Panc1 (cell line): ENCODE data around the gene PDS5A. TPM values are rescaled to one million over a fixed set of nuclear protein-coding genes. Genes with fewer than 3 reads are reported as not detected.

Source experiments
- ATAC-seq: fragments of 200-7000 bp; cut with Tn5 transposase; 2 replicates; pipeline ENCODE4 v1.9.1; 2020; ENCODE audit warnings: mild to moderate bottlenecking, moderate library complexity
- BruUV-seq: library from RNA; stranded (reverse); fragments of 400-500 nt; replicated peaks from 2 replicates; lab custom pipeline; 2021; lab: Mats Ljungman, UMichigan
- CTCF ChIA-PET: fragments of 300-600 bp; sonication (Branson Sonifier 250); formaldehyde crosslinking; loops from one replicate; lab custom pipeline; 2022; ENCODE audit warnings: antibody characterized with exemption; lab: Charles Lee
- POLR2A ChIA-PET: fragments of 300-600 bp; sonication (Branson Sonifier 250); formaldehyde crosslinking; loops from one replicate; lab custom pipeline; 2022; ENCODE audit warnings: antibody characterized with exemption; lab: Charles Lee
- DNase-seq: peaks from one replicate; pipeline ENCODE4 v3.0.0-alpha.2; 2010; ENCODE audit warnings: low read depth, low spot score
- H3K27ac ChIP-seq: 2 replicates; pipeline ENCODE4 v1.5.1; 2011; ENCODE audit warnings: mild to moderate bottlenecking, low read length, inconsistent platforms
- H3K27me3 ChIP-seq: fragments of 200-500 bp; sonication (Bioruptor generic); 2 replicates; pipeline ENCODE4 v1.6.0; 2014; ENCODE audit warnings: low read length, inconsistent platforms; ENCODE audit not compliant: control insufficient read depth, insufficient read depth
- H3K36me3 ChIP-seq: fragments of 200-500 bp; sonication (Bioruptor generic); 2 replicates; pipeline ENCODE4 v1.5.1; 2014; ENCODE audit warnings: inconsistent platforms, mild to moderate bottlenecking, low read length, moderate library complexity; ENCODE audit not compliant: control insufficient read depth, insufficient read depth
- H3K4me1 ChIP-seq: 2 replicates; pipeline ENCODE4 v1.5.1; 2011; ENCODE audit warnings: inconsistent platforms, mild to moderate bottlenecking, low read length, moderate library complexity; ENCODE audit not compliant: control insufficient read depth, insufficient read depth
- H3K4me3 ChIP-seq, 2 experiments: 2 replicates each; pipeline ENCODE4 v1.5.1; 2011 to 2012; ENCODE audit warnings: low read depth in 2 of 2, low read length in 2 of 2, mild to moderate bottlenecking in 2 of 2, inconsistent platforms in 1 of 2, moderate library complexity in 1 of 2
- H3K9me3 ChIP-seq: fragments of 200-500 bp; sonication (Bioruptor generic); 2 replicates; pipeline ENCODE4 v1.5.1; 2014; ENCODE audit warnings: low read depth, mild to moderate bottlenecking, inconsistent platforms, low read length, moderate library complexity; ENCODE audit not compliant: control insufficient read depth, insufficient read depth
- POLR2AphosphoS5 ChIP-seq: IDR thresholded peaks from 2 replicates; pipeline ENCODE4 v1.6.1; 2012; ENCODE audit warnings: mild to moderate bottlenecking, low read depth, low read length, moderate library complexity
- REST ChIP-seq, 2 experiments: IDR thresholded peaks; 2 replicates each; pipeline ENCODE4 v1.6.1; 2011 to 2012; ENCODE audit warnings: low read depth in 2 of 2, control low read depth in 1 of 2, low read length in 1 of 2, mild to moderate bottlenecking in 1 of 2, moderate library complexity in 1 of 2; ENCODE audit not compliant: insufficient read depth in 1 of 2
- SIN3A ChIP-seq: IDR thresholded peaks from 2 replicates; pipeline ENCODE4 v1.6.1; 2012; ENCODE audit warnings: low read depth, mild to moderate bottlenecking, low read length, moderate library complexity, borderline replicate concordance; ENCODE audit not compliant: insufficient read depth
- TCF7L2 ChIP-seq: IDR thresholded peaks from 2 replicates; pipeline ENCODE4 v1.6.1; 2011; ENCODE audit warnings: mild to moderate bottlenecking, low read depth, low read length, inconsistent platforms
- in situ Hi-C: cut with HindIII; loops from 2 replicates; pipeline ENCODE4 v1.10.0; 2016; ENCODE audit warnings: low sequenced_read_pairs, low pct_unique_long_range_greater_than_20kb
- intact Hi-C: fragments of 100-400 bp; cut with micrococcal nuclease; formaldehyde crosslinking; loops from one replicate; pipeline ENCODE4 v1.10.0; 2022; ENCODE audit not compliant: unreplicated experiment
- total RNA-seq: library from RNA; stranded (reverse); gene quantifications from one replicate; pipeline ENCODE4 v1.2.1, GENCODE V29; 2021; ENCODE audit not compliant: unreplicated experiment
- TF ChIP-seq, protein P1 (sequence below): fragments of 450-650 bp; IDR thresholded peaks from 2 replicates; pipeline ENCODE4 v1.5.1; 2017; ENCODE audit warnings: mild to moderate bottlenecking

Gene PDS5A
- total RNA-seq, 1 experiment from 2014 or later = 69.2 TPM

GRCh38 chr4:40003986-40004385, 26.3 kb upstream of the PDS5A start:
- no peak for DNase-seq
- CTCF ChIA-PET = no interaction called here
- no peak for ATAC-seq

DNA sequence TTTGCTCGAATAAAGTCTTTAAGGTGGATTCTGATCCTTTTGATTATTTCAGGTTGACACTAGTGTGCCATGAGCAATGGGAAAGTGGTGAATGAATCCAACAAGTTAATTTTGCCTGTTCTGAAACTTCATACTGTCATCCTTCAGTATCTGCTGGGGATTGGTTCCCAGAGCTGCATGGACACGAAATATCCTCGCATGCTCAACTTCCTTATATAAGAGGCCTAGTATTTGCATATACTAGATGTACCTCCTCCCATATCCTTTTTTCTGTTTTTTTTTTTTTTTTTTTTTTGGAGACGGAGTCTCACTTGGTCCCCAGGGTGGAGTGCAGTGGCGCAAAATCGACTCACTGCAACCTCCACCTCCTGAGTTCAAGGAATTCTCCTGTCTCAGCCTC, 23.0 kb upstream of the PDS5A start:
- ChIA-PET CTCF (no interaction called here), POLR2A (no interaction called here)
- in situ Hi-C loops = no loop called here
- Histone ChIP-seq H3K27ac (no peak overlapping the region), H3K4me1 (no peaks in the 10 kb centered on the region), H3K4me3 (no peak overlapping the region), H3K27me3 (no peaks in the 10 kb centered on the region), H3K36me3 (no peaks in the 10 kb centered on the region), H3K9me3 (no peaks in the 10 kb centered on the region)
- no TSS peak for BruUV-seq
- DNase-seq = no peak
- ATAC-seq = no peak
- intact Hi-C loops = no loop called here
- TF ChIP-seq REST (IDR thresholded peaks at IDR 0.05; ENCODE audit: insufficient read depth in 1 of 2, low read depth in 2 of 2, low read length in 1 of 2) (no peak), TCF7L2 (no peak), POLR2AphosphoS5 (no peak), SIN3A (no peak)
- TF ChIP-seq, protein P1, sequence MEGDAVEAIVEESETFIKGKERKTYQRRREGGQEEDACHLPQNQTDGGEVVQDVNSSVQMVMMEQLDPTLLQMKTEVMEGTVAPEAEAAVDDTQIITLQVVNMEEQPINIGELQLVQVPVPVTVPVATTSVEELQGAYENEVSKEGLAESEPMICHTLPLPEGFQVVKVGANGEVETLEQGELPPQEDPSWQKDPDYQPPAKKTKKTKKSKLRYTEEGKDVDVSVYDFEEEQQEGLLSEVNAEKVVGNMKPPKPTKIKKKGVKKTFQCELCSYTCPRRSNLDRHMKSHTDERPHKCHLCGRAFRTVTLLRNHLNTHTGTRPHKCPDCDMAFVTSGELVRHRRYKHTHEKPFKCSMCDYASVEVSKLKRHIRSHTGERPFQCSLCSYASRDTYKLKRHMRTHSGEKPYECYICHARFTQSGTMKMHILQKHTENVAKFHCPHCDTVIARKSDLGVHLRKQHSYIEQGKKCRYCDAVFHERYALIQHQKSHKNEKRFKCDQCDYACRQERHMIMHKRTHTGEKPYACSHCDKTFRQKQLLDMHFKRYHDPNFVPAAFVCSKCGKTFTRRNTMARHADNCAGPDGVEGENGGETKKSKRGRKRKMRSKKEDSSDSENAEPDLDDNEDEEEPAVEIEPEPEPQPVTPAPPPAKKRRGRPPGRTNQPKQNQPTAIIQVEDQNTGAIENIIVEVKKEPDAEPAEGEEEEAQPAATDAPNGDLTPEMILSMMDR = no peak

More at GRCh38 chr4:40003986-40004385, 26.3 kb upstream of the PDS5A start:
- in situ Hi-C loops (no loop called here), intact Hi-C loops (no loop called here)
- Histone ChIP-seq H3K27me3 (no peaks in the 10 kb centered on the region), H3K27ac (no peak overlapping the region), H3K9me3 (no peaks in the 10 kb centered on the region), H3K36me3 (no peaks in the 10 kb centered on the region), H3K4me1 (no peaks in the 10 kb centered on the region), H3K4me3 (no peak overlapping the region)
- TF ChIP-seq, protein P1 = no peak
- no peak for TF ChIP-seq TCF7L2
- no peak for TF ChIP-seq SIN3A
- no peak for TF ChIP-seq POLR2AphosphoS5
- TF ChIP-seq REST (IDR thresholded peaks at IDR 0.05; ENCODE audit: insufficient read depth in 1 of 2, low read depth in 2 of 2, low read length in 1 of 2) = no peak
- no TSS peak for BruUV-seq
- POLR2A ChIA-PET = no interaction called here
